Spleen (tissue), 11 donors: ENCODE measurements around the gene IDH2. TPM values are rescaled to one million over a fixed set of nuclear protein-coding genes. Genes with fewer than 3 reads are reported as not detected.

ENCODE experiments used
- DNase-seq: peaks from one replicate; pipeline ENCODE4 v3.0.0-alpha.2; 2020
- H3K27ac ChIP-seq, 8 donors: fragments of 200-600 bp; sonication (generic) in 7 of 8; 1 replicate in 4 of 8; 2 replicates in 4 of 8; pipeline versions ENCODE4 v1.5.0 to v1.8.0; 2016 to 2021; ENCODE audit warnings: inconsistent platforms in 4 of 8, mild to moderate bottlenecking in 4 of 8, moderate library complexity in 1 of 8
- H3K27me3 ChIP-seq, 7 donors: fragments of 200-600 bp; sonication (generic) in 6 of 7; replicated peaks in 1 of 7; 1 replicate in 4 of 7; 2 replicates in 3 of 7; pipeline versions ENCODE4 v1.5.0 to v1.8.0; 2016 to 2021; ENCODE audit warnings: inconsistent platforms in 3 of 7, mild to moderate bottlenecking in 1 of 7
- H3K36me3 ChIP-seq, 6 donors: fragments of 200-600 bp; sonication (generic) in 5 of 6; 1 replicate in 4 of 6; 2 replicates in 2 of 6; pipeline versions ENCODE4 v1.5.0 to v1.8.0; 2016 to 2021; ENCODE audit warnings: inconsistent platforms in 2 of 6
- H3K4me1 ChIP-seq, 6 donors: fragments of 200-600 bp; sonication (generic) in 5 of 6; 1 replicate in 3 of 6; 2 replicates in 3 of 6; pipeline versions ENCODE4 v1.5.0 to v1.8.0; 2016 to 2021; ENCODE audit warnings: inconsistent platforms in 3 of 6
- H3K4me3 ChIP-seq, 8 donors: fragments of 200-600 bp; sonication (generic) in 7 of 8; 1 replicate in 4 of 8; 2 replicates in 4 of 8; pipeline versions ENCODE4 v1.5.0 to v1.8.0; 2016 to 2021; ENCODE audit warnings: inconsistent platforms in 4 of 8, mild to moderate bottlenecking in 4 of 8, moderate library complexity in 2 of 8
- H3K9me3 ChIP-seq, 8 donors: fragments of 200-600 bp; sonication (generic) in 7 of 8; 1 replicate in 4 of 8; 2 replicates in 4 of 8; pipeline versions ENCODE4 v1.5.0 to v1.8.0; 2016 to 2021; ENCODE audit warnings: inconsistent platforms in 4 of 8
- POLR2A ChIP-seq, 3 donors: fragments of 450-650 bp; IDR thresholded peaks; one replicate each; pipeline ENCODE4 v1.5.1; 2017; ENCODE audit warnings: antibody characterized with exemption in 3 of 3, mild to moderate bottlenecking in 1 of 3
- POLR2AphosphoS5 ChIP-seq, 3 donors: sonication (generic); formaldehyde crosslinking; IDR thresholded peaks; one replicate each; pipeline ENCODE4 v1.5.1; 2017; ENCODE audit warnings: antibody characterized with exemption in 3 of 3
- WGBS, 5 donors: extraction: QIAGEN DNeasy Blood & Tissue Kit in 3 of 5; methylation state at CpG; one replicate each; pipeline versions ENCODE4 v1.1.5 to v1.1.7; 2013 to 2018; 5-methylcytosine and 5-hydroxymethylcytosine counted together
- intact Hi-C: fragments of 100-400 bp; cut with DNase I; formaldehyde crosslinking; loops from one replicate; pipeline ENCODE4 v1.15.0; 2023; ENCODE audit warnings: low total_unique reads
- polyA plus RNA-seq, 3 donors: library from polyadenylated mRNA; stranded (reverse); fragments of 200-250 nt; gene quantifications; one replicate each; pipeline ENCODE4 v1.2.1, GENCODE V29; 2013
- total RNA-seq, 7 donors: library from RNA; depleted of rRNA in 3 of 7; stranded (reverse); fragments of >200 nt in 3 of 7; fragmentation: NEBNext Ultra II Directional in 4 of 7; extraction: Animal tissue kit (Norgen Biotek cat#: 25700) in 4 of 7; gene quantifications; one replicate each; pipeline versions ENCODE4 v1.1.0 to v1.2.1, GENCODE V29; 2016 to 2021
- TF ChIP-seq, protein P1 (sequence below), 11 experiments: fragments of 200-600 bp in 7 of 11; fragments of 450-650 bp in 4 of 11; sonication (generic) in 4 of 11; IDR thresholded peaks in 8 of 11; conservative IDR thresholded peaks in 3 of 11; 1 replicate in 7 of 11; 2 replicates in 4 of 11; pipeline versions ENCODE4 v1.4.0 to v1.8.0; 2016 to 2021; ENCODE audit warnings: antibody characterized with exemption in 11 of 11, inconsistent platforms in 4 of 11, mild to moderate bottlenecking in 1 of 11
- donor health status: healthy with polysubstance abuse.
- donor health status: DM: no; HTN: no; CAD: no; lungs with moderate emphysema.
- donor health status: DM: no; HTN: no; CAD: no.
- donor health status: Bipolar disorder and iron deficiency.
- donor health status: healthy.
- donor health status: DM: no; HTN: no; CAD: no.
- donor health status: DM: yes; HTN: yes; CAD: no.

IDH2 gene
- total and polyA plus RNA-seq, 10 donors = 36.4 to 70.9 (median 53.0) TPM

GRCh38 chr15:90042766-90043529 lies 59.3 kb downstream of the IDH2 start:
- Histone ChIP-seq H3K4me3 (no peak overlapping the region), H3K4me1 (peaks cover 33 to 95% (median 69%) of the 10 kb centered on the region in 6 donors), H3K9me3 (no peaks in the 10 kb centered on the region), H3K27ac (peak overlapping the region in 3 of 8 donors; percentile 30 to 93 (median 34)), H3K27me3 (no peaks in the 10 kb centered on the region), H3K36me3 (peaks cover 0 to 21% (median 0%) of the 10 kb centered on the region in 6 donors)
- DNase-seq = peak; percentile 72
- intact Hi-C loops = no loop called here
- TF ChIP-seq, protein P1, sequence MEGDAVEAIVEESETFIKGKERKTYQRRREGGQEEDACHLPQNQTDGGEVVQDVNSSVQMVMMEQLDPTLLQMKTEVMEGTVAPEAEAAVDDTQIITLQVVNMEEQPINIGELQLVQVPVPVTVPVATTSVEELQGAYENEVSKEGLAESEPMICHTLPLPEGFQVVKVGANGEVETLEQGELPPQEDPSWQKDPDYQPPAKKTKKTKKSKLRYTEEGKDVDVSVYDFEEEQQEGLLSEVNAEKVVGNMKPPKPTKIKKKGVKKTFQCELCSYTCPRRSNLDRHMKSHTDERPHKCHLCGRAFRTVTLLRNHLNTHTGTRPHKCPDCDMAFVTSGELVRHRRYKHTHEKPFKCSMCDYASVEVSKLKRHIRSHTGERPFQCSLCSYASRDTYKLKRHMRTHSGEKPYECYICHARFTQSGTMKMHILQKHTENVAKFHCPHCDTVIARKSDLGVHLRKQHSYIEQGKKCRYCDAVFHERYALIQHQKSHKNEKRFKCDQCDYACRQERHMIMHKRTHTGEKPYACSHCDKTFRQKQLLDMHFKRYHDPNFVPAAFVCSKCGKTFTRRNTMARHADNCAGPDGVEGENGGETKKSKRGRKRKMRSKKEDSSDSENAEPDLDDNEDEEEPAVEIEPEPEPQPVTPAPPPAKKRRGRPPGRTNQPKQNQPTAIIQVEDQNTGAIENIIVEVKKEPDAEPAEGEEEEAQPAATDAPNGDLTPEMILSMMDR (IDR thresholded peaks at IDR 0.05 in 8 of 11, conservative IDR thresholded peaks at IDR 0.05 in 3 of 11) = no peak
- TF ChIP-seq POLR2AphosphoS5 (IDR thresholded peaks at IDR 0.05) (peak in 1 of 3 donors; percentile 39), POLR2A (IDR thresholded peaks at IDR 0.05) (no peak)
- WGBS, 5 donors = 80 to 93% (median 85%) methylated on average over 22 to 27 of the region's 27 CpGs

GRCh38 chr15:90042356-90042755 lies 59.9 kb downstream of the IDH2 start:
- no peak overlapping the region for H3K4me3 ChIP-seq
- H3K9me3 ChIP-seq = no peaks in the 10 kb centered on the region
- peaks cover 0 to 21% (median 0%) of the 10 kb centered on the region in 6 donors for H3K36me3 ChIP-seq
- TF ChIP-seq, protein P1 (IDR thresholded peaks at IDR 0.05 in 8 of 11, conservative IDR thresholded peaks at IDR 0.05 in 3 of 11) = no peak
- TF ChIP-seq POLR2A (IDR thresholded peaks at IDR 0.05) = no peak
- no peak for TF ChIP-seq POLR2AphosphoS5 (IDR thresholded peaks at IDR 0.05)
- DNase-seq = no peak
- WGBS, 5 donors = 94 to 98% (median 95%) methylated on average over 12 of the region's 12 CpGs
- no peaks in the 10 kb centered on the region for H3K27me3 ChIP-seq
- peaks cover 34 to 95% (median 69%) of the 10 kb centered on the region in 6 donors for H3K4me1 ChIP-seq
- H3K27ac ChIP-seq = peak overlapping the region in 1 of 8 donors; percentile 93
- intact Hi-C loops = no loop called here

DNA sequence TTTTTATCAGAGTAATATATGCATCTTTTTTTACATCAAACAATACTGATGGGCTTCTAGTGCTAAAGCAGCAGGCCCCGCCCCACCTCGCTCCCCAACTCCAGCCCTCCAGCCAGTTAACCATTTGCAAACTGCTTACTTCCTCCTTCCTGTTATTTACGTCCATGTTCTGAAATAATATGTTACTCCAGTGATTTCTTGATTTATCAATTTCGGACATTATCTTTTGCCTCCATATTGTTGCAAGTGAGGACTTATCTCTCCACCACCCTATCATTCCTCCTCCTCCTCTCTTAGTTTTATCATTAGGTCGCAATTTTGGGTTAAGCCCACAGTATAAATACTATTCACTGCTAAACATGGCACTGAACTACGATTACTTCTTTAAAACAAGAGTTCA lies 61.6 kb downstream of the IDH2 start:
- Histone ChIP-seq H3K36me3 (peaks cover 0 to 21% (median 0%) of the 10 kb centered on the region in 6 donors), H3K4me1 (peaks cover 33 to 95% (median 69%) of the 10 kb centered on the region in 6 donors), H3K27ac (peak overlapping the region in 5 of 8 donors; percentile 1 to 93 (median 91)), H3K9me3 (no peaks in the 10 kb centered on the region), H3K4me3 (peak overlapping the region in 1 of 8 donors; percentile 28), H3K27me3 (no peaks in the 10 kb centered on the region)
- DNase-seq = peak; percentile 42
- TF ChIP-seq POLR2A (IDR thresholded peaks at IDR 0.05) (no peak), POLR2AphosphoS5 (IDR thresholded peaks at IDR 0.05) (no peak)
- TF ChIP-seq, protein P1 (IDR thresholded peaks at IDR 0.05 in 8 of 11, conservative IDR thresholded peaks at IDR 0.05 in 3 of 11) = no peak
- intact Hi-C loops = no loop called here
- 61 to 70% (median 63%) methylated on average over 6 of the region's 6 CpGs for WGBS, 5 donors

DNA sequence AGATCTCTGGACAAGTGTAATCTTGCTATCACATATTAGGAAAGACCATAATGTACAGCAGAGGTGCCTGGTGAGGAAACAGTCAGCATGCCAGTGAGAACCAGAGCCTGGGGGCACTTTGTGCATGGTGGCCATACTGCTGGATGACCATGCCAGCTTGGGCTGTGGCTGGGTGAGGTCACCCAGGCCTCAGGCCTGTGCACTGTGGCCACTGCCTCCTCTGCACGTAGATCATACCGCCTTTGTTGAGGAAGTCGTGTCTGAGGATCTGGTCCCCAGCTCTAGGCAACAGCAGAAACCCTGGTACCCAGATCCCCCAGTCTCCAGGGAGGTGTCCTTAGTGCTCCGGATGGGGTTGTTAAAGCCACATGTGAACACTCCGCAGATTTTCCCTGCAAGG lies 62.3 kb downstream of the IDH2 start:
- peaks cover 34 to 95% (median 69%) of the 10 kb centered on the region in 6 donors for H3K4me1 ChIP-seq
- WGBS, 5 donors = 64 to 79% (median 72%) methylated on average over 2 to 5 of the region's 5 CpGs
- H3K4me3 ChIP-seq = peak overlapping the region in 1 of 8 donors; percentile 28
- no peaks in the 10 kb centered on the region for H3K9me3 ChIP-seq
- peak; percentile 74 for DNase-seq
- H3K36me3 ChIP-seq = peaks cover 0 to 16% (median 0%) of the 10 kb centered on the region in 6 donors
- H3K27ac ChIP-seq = peak overlapping the region in 7 of 8 donors; percentile 1 to 93 (median 86)
- H3K27me3 ChIP-seq = no peaks in the 10 kb centered on the region
- intact Hi-C loops = no loop called here
- TF ChIP-seq POLR2A (IDR thresholded peaks at IDR 0.05) = no peak
- TF ChIP-seq POLR2AphosphoS5 (IDR thresholded peaks at IDR 0.05) = peak in 1 of 3 donors; percentile 17
